GM12878 (cell line): ENCODE results near the gene NDUFV3. TPM values are rescaled to one million over a fixed set of nuclear protein-coding genes. Genes with fewer than 3 reads are reported as not detected.
"Not testable (repeated sequence)": the region's sequence is repeated elsewhere in the genome, so short reads cannot be mapped to it uniquely, and the experiment has no call there.

ENCODE experiments used
- ATAC-seq: fragments of 200-7000 bp; cut with Tn5 transposase; 3 replicates; pipeline ENCODE4 v1.9.1; 2020; ENCODE audit warnings: mild to moderate bottlenecking, moderate library complexity
- BruUV-seq: library from RNA; stranded (reverse); fragments of 400-500 nt; replicated peaks from 2 replicates; lab custom pipeline; 2021; lab: Mats Ljungman, UMichigan
- CTCF ChIA-PET: fragments of 300-600 bp; sonication (Branson Sonifier 250); formaldehyde crosslinking; extraction: SDS; loops from one replicate; lab custom pipeline; 2021; ENCODE audit warnings: inconsistent platforms; lab: Yijun Ruan, JAX
- POLR2A ChIA-PET: fragments of 350-600 bp; formaldehyde crosslinking; extraction: SDS; loops from one replicate; lab custom pipeline; 2021; ENCODE audit warnings: inconsistent platforms; lab: Charles Lee
- RAD21 ChIA-PET: fragments of 300-600 bp; sonication (Branson Sonifier 250); formaldehyde crosslinking; loops from one replicate; lab custom pipeline; 2023; ENCODE audit warnings: antibody characterized with exemption; ENCODE audit not compliant: unreplicated experiment; lab: Charles Lee
- SMC1A ChIA-PET: fragments of 300-600 bp; sonication (Branson Sonifier 250); formaldehyde crosslinking; loops from one replicate; lab custom pipeline; 2023; ENCODE audit not compliant: unreplicated experiment, uncharacterized antibody; lab: Charles Lee
- DNase-seq: peaks from one replicate; pipeline ENCODE4 v3.0.0-alpha.2; 2011; ENCODE audit warnings: low read depth, low spot score
- FAIRE-seq: peaks from 3 replicates; lab custom pipeline; 2011; peaks lifted over from hg19 to GRCh38; lab: Jason Lieb, UNC
- H2AFZ ChIP-seq: 2 replicates; pipeline ENCODE4 v1.6.0; 2011; ENCODE audit warnings: low read depth, low read length, control low read depth; ENCODE audit not compliant: control insufficient read depth
- H3K27ac ChIP-seq: 2 replicates; pipeline ENCODE4 v1.5.1; 2011; ENCODE audit warnings: control low read depth; ENCODE audit not compliant: control insufficient read depth, insufficient read depth
- H3K27me3 ChIP-seq, 2 experiments: replicated peaks in 1 of 2; 2 replicates each; pipeline versions ENCODE4 v1.6.0 to v1.6.1; 2011; ENCODE audit warnings: low read length in 1 of 2; ENCODE audit not compliant: control insufficient read depth in 2 of 2, insufficient read depth in 2 of 2
- H3K36me3 ChIP-seq, 2 experiments: 2 replicates each; pipeline ENCODE4 v1.5.1; 2011; ENCODE audit warnings: low read length in 1 of 2; ENCODE audit not compliant: control insufficient read depth in 2 of 2, insufficient read depth in 2 of 2
- H3K4me1 ChIP-seq: 2 replicates; pipeline ENCODE4 v1.6.1; 2011; ENCODE audit warnings: mild to moderate bottlenecking, low read length, moderate library complexity, mixed read lengths; ENCODE audit not compliant: control insufficient read depth, insufficient read depth
- H3K4me2 ChIP-seq: 2 replicates; pipeline ENCODE4 v1.6.0; 2011; ENCODE audit warnings: control low read depth; ENCODE audit not compliant: control insufficient read depth, insufficient read depth
- H3K4me3 ChIP-seq: fragments of 200-600 bp; sonication (generic); 2 replicates; pipeline ENCODE4 v1.5.1; 2016
- H3K79me2 ChIP-seq: 2 replicates; pipeline ENCODE4 v1.6.0; 2011; ENCODE audit warnings: low read length; ENCODE audit not compliant: control insufficient read depth, insufficient read depth
- H3K9ac ChIP-seq: 2 replicates; pipeline ENCODE4 v1.8.0; 2011; ENCODE audit warnings: low read length, control low read depth, mixed read lengths; ENCODE audit not compliant: control insufficient read depth, insufficient read depth
- H3K9me3 ChIP-seq: replicated peaks from 3 replicates; pipeline ENCODE4 v1.5.1; 2011; ENCODE audit warnings: mild to moderate bottlenecking, low read length; ENCODE audit not compliant: control insufficient read depth, insufficient read depth
- H4K20me1 ChIP-seq: 2 replicates; pipeline ENCODE4 v1.6.0; 2011; ENCODE audit not compliant: control insufficient read depth, insufficient read depth
- BCLAF1 ChIP-seq: fragments of 450-650 bp; IDR thresholded peaks from 2 replicates; pipeline ENCODE4 v1.6.1; 2017; ENCODE audit warnings: antibody characterized with exemption, mild to moderate bottlenecking, moderate library complexity
- CBX3 ChIP-seq: fragments of 200-600 bp; sonication (generic); IDR thresholded peaks from 2 replicates; pipeline ENCODE4 v1.6.1; 2016; ENCODE audit warnings: low read depth, borderline replicate concordance
- CHD1 ChIP-seq: IDR thresholded peaks from 2 replicates; pipeline ENCODE4 v1.6.1; 2012; ENCODE audit warnings: low read depth, low read length, improper control_type of control experiment
- PBX3 ChIP-seq: IDR thresholded peaks from 2 replicates; pipeline ENCODE4 v1.6.1; 2011; ENCODE audit warnings: mild to moderate bottlenecking, low read depth, low read length, moderate library complexity; ENCODE audit not compliant: insufficient replicate concordance
- RB1 ChIP-seq: fragments of 450-650 bp; formaldehyde crosslinking; IDR thresholded peaks from 2 replicates; pipeline ENCODE4 v1.6.1; 2017; ENCODE audit warnings: mild to moderate bottlenecking, borderline replicate concordance
- RUNX3 ChIP-seq: IDR thresholded peaks from 2 replicates; pipeline ENCODE4 v1.6.1; 2012; ENCODE audit warnings: low read length, inconsistent platforms
- WGBS: methylation state at CpG from one replicate; pipeline ENCODE4 v1.1.6; 2016; ENCODE audit warnings: low lambda C conversion rate; ENCODE audit not compliant: insufficient replicate concordance, insufficient coverage; ENCODE audit errors: missing lambda C conversion rate; 5-methylcytosine and 5-hydroxymethylcytosine counted together
- in situ Hi-C: fragments of 300-500 bp; cut with MboI; formaldehyde crosslinking; loops from 9 replicates; pipeline ENCODE4 v1.14.3; 2018; ENCODE audit warnings: mixed read lengths
- intact Hi-C: fragments of 100-400 bp; cut with micrococcal nuclease; formaldehyde crosslinking; loops from one replicate; pipeline ENCODE4 v1.14.2; 2022; ENCODE audit not compliant: unreplicated experiment
- polyA plus RNA-seq, 11 experiments: library from polyadenylated mRNA; depleted of rRNA in 4 of 11; unstranded in 6 of 11; stranded (reverse) in 5 of 11; fragments of >200 nt; fragmentation: Nextera tagmentation in 4 of 11; fragmentation: Illumina TruSeq in 1 of 11; extraction: Ambion mirVana in 4 of 11; extraction: Trizol in 1 of 11; gene quantifications; 1 replicate in 1 of 11; 2 replicates in 10 of 11; pipeline versions ENCODE4 v1.2.1 to v1.2.3, GENCODE V29; 2011 to 2016; ENCODE audit warnings: inconsistent platforms in 2 of 11, missing spikeins in 2 of 11, low read depth in 1 of 11
- total RNA-seq, 4 experiments: library from RNA; depleted of rRNA in 3 of 4; stranded (reverse); fragments of >200 nt in 3 of 4; fragmentation: Illumina TruSeq in 1 of 4; extraction: Trizol in 1 of 4; gene quantifications; 2 replicates each; pipeline versions ENCODE4 v1.2.1 to v1.2.3, GENCODE V29; 2013 to 2021

Gene NDUFV3
- total and polyA plus RNA-seq, 10 of the 15 experiments (the other 5 are each of a cell fraction or from before 2014, with no cell fraction given), result 7.0 to 44.7 (median 29.9) TPM

GRCh38 chr21:42925114-42925926 is 32.2 kb downstream of the NDUFV3 start, which contains the start of gene ERVH48-1:
Gene ERVH48-1, minus strand, starts transcription at chr21:42925630. Its CDS starts 6,624 bp downstream, at chr21:42919006.
- BruUV-seq, result no TSS peak
- Histone ChIP-seq H3K9ac (no peak within 1 kb of the TSS), H3K4me3 (no peak within 1 kb of the TSS), H3K27ac (no peak within 1 kb of the TSS), H3K27me3 (no peaks in the 10 kb centered on the region), H3K4me2 (peak within 1 kb of the TSS; percentile 67; the same call in 1 of the 2 replicates), H3K9me3 (no peaks in the 10 kb centered on the region), H3K79me2 (no peaks in the 10 kb centered on the region), H3K36me3 (no peaks in the 10 kb centered on the region), H2AFZ (no peak within 1 kb of the TSS; the same call in 1 of the 2 replicates), H4K20me1 (no peaks in the 10 kb centered on the region), H3K4me1 (peaks cover 6% of the 10 kb centered on the region)
- no peak for FAIRE-seq
- SMC1A ChIA-PET, result interaction anchor here (0.9 kb wide), 1 partner anchor 11 kb away, joined by 3 read pairs; no protein-coding TSS in a partner anchor
- RAD21 ChIA-PET, result no interaction called here
- no peak for DNase-seq
- in situ Hi-C loops, result no loop called here
- POLR2A ChIA-PET, result no interaction called here
- 90% methylated on average over 28 of the region's 29 CpGs for WGBS
- no peak for TF ChIP-seq CBX3
- no peak for TF ChIP-seq BCLAF1
- no peak for TF ChIP-seq RB1
- no peak for TF ChIP-seq PBX3
- TF ChIP-seq CHD1, result no peak
- TF ChIP-seq RUNX3, result no peak
- CTCF ChIA-PET, result no interaction called here
- ATAC-seq, result no peak
- intact Hi-C loops, result loop anchor here (10.0 kb wide), 1 partner anchor 729 kb away; the partner anchor contains the start of genes HSF2BP and RRP1B

- H3K27me3 ChIP-seq, H4K20me1 ChIP-seq, H3K79me2 ChIP-seq, H3K4me2 ChIP-seq, SMC1A ChIA-PET, BruUV-seq, H3K36me3 ChIP-seq, H3K9ac ChIP-seq, CTCF ChIA-PET, FAIRE-seq, H3K27ac ChIP-seq, in situ Hi-C loops, H3K9me3 ChIP-seq, RAD21 ChIA-PET, POLR2A ChIA-PET, H3K4me3 ChIP-seq, DNase-seq, H2AFZ ChIP-seq, ATAC-seq: not testable (repeated sequence)
- intact Hi-C loops, result loop anchor here (10.0 kb wide), 1 partner anchor 727 kb away; the partner anchor contains the start of genes HSF2BP and RRP1B
- WGBS, result 88% methylated on average over 19 of the region's 23 CpGs
- H3K4me1 ChIP-seq, result peaks cover 19% of the 10 kb centered on the region
Observed at GRCh38 chr21:42927474-42928200, 34.5 kb downstream of the NDUFV3 start.
